GM12878 (cell line): Measurements from ENCODE around the gene BBOF1. TPM values are rescaled to one million over a fixed set of nuclear protein-coding genes. Genes with fewer than 3 reads are reported as not detected.
A peak's percentile ranks its signal among the peaks of the same experiment; 100 is the strongest.

ENCODE experiments used
- EED ChIP-seq: sonication (generic); IDR thresholded peaks from 2 replicates; pipeline ENCODE4 v1.6.1; 2016; ENCODE audit warnings: antibody characterized with exemption, low read depth
- ETV6 ChIP-seq, 2 experiments: fragments of 450-650 bp in 1 of 2; IDR thresholded peaks in 1 of 2; conservative IDR thresholded peaks in 1 of 2; 2 replicates each; pipeline ENCODE4 v1.6.1; 2014; ENCODE audit warnings: antibody characterized with exemption in 1 of 2, borderline replicate concordance in 1 of 2, low read depth in 1 of 2, mild to moderate bottlenecking in 1 of 2, moderate library complexity in 1 of 2
- FOXK2 ChIP-seq: fragments of 450-650 bp; IDR thresholded peaks from 2 replicates; pipeline ENCODE4 v1.6.1; 2017; ENCODE audit warnings: mild to moderate bottlenecking, moderate library complexity
- JUNB ChIP-seq: IDR thresholded peaks from 2 replicates; pipeline ENCODE4 v1.6.1; 2016; ENCODE audit warnings: antibody characterized with exemption, mild to moderate bottlenecking
- JUND ChIP-seq: IDR thresholded peaks from 2 replicates; pipeline ENCODE4 v1.6.1; 2012; ENCODE audit warnings: low read depth, mild to moderate bottlenecking, low read length, improper control_type of control experiment, moderate library complexity
- KAT2A ChIP-seq: conservative IDR thresholded peaks from 2 replicates; pipeline ENCODE4 v1.6.1; 2011; ENCODE audit warnings: low read depth, low read length; ENCODE audit not compliant: control insufficient read depth
- MXI1 ChIP-seq: fragments of 150-350 bp; IDR thresholded peaks from 2 replicates; pipeline ENCODE4 v1.6.1; 2011; ENCODE audit warnings: low read depth, mild to moderate bottlenecking, inconsistent platforms, low read length, improper control_type of control experiment
- PAX5 ChIP-seq: IDR thresholded peaks from 2 replicates; pipeline ENCODE4 v1.6.1; 2011; ENCODE audit warnings: low read depth, low read length, borderline replicate concordance
- SIX5 ChIP-seq: IDR thresholded peaks from 2 replicates; pipeline ENCODE4 v1.6.1; 2011; ENCODE audit warnings: mild to moderate bottlenecking, low read depth, low read length, moderate library complexity; ENCODE audit not compliant: severe bottlenecking
- SP1 ChIP-seq: IDR thresholded peaks from one replicate; pipeline ENCODE4 v1.6.1; 2011; ENCODE audit warnings: low read depth, low read length
- SREBF2 ChIP-seq: IDR thresholded peaks from 2 replicates; pipeline ENCODE4 v1.6.1; 2012; ENCODE audit warnings: mild to moderate bottlenecking, low read length
- ZNF384 ChIP-seq: IDR thresholded peaks from 2 replicates; pipeline ENCODE4 v1.6.1; 2012; ENCODE audit warnings: low read depth, mild to moderate bottlenecking, low read length, improper control_type of control experiment, borderline replicate concordance
- polyA plus RNA-seq, 11 experiments: library from polyadenylated mRNA; depleted of rRNA in 4 of 11; unstranded in 6 of 11; stranded (reverse) in 5 of 11; fragments of >200 nt; fragmentation: Nextera tagmentation in 4 of 11; fragmentation: Illumina TruSeq in 1 of 11; extraction: Ambion mirVana in 4 of 11; extraction: Trizol in 1 of 11; gene quantifications; 1 replicate in 1 of 11; 2 replicates in 10 of 11; pipeline versions ENCODE4 v1.2.1 to v1.2.3, GENCODE V29; 2011 to 2016; ENCODE audit warnings: inconsistent platforms in 2 of 11, missing spikeins in 2 of 11, low read depth in 1 of 11
- total RNA-seq, 4 experiments: library from RNA; depleted of rRNA in 3 of 4; stranded (reverse); fragments of >200 nt in 3 of 4; fragmentation: Illumina TruSeq in 1 of 4; extraction: Trizol in 1 of 4; gene quantifications; 2 replicates each; pipeline versions ENCODE4 v1.2.1 to v1.2.3, GENCODE V29; 2013 to 2021
- TF ChIP-seq, protein P1 (sequence below): fragments of 150-350 bp; IDR thresholded peaks from 2 replicates; pipeline ENCODE4 v1.6.1; 2014; ENCODE audit warnings: mild to moderate bottlenecking, low read depth, low read length
- TF ChIP-seq, protein P2 (sequence below): IDR thresholded peaks from 2 replicates; pipeline ENCODE4 v1.6.1; 2011; ENCODE audit warnings: low read depth, mild to moderate bottlenecking, low read length, moderate library complexity, borderline replicate concordance; ENCODE audit errors: extremely low read depth
- TF ChIP-seq, protein P3 (sequence below): IDR thresholded peaks from 2 replicates; pipeline ENCODE4 v1.6.1; 2012; ENCODE audit warnings: low read length, inconsistent platforms
- TF ChIP-seq, protein P4 (sequence below): IDR thresholded peaks from 2 replicates; pipeline ENCODE4 v1.6.1; 2012; ENCODE audit warnings: low read depth, low read length, improper control_type of control experiment
- TF ChIP-seq, protein P5 (sequence below): fragments of 450-650 bp; IDR thresholded peaks from 2 replicates; pipeline ENCODE4 v1.6.1; 2016; ENCODE audit warnings: mild to moderate bottlenecking
- TF ChIP-seq, protein P6 (sequence below): IDR thresholded peaks from 2 replicates; pipeline ENCODE4 v1.6.1; 2011; ENCODE audit warnings: borderline replicate concordance, low read depth, mild to moderate bottlenecking, moderate library complexity, low read length; ENCODE audit not compliant: insufficient read depth, poor library complexity, severe bottlenecking
- TF ChIP-seq, protein P7 (sequence below): fragments of 450-650 bp; IDR thresholded peaks from 2 replicates; pipeline ENCODE4 v1.6.1; 2018; ENCODE audit warnings: mild to moderate bottlenecking, low read depth, moderate library complexity; ENCODE audit not compliant: partially characterized antibody

BBOF1 gene
- total and polyA plus RNA-seq, 10 of the 15 experiments (the other 5 are each of a cell fraction or from before 2014, with no cell fraction given) = 0.50 to 2.6 (median 0.79) TPM

DNA sequence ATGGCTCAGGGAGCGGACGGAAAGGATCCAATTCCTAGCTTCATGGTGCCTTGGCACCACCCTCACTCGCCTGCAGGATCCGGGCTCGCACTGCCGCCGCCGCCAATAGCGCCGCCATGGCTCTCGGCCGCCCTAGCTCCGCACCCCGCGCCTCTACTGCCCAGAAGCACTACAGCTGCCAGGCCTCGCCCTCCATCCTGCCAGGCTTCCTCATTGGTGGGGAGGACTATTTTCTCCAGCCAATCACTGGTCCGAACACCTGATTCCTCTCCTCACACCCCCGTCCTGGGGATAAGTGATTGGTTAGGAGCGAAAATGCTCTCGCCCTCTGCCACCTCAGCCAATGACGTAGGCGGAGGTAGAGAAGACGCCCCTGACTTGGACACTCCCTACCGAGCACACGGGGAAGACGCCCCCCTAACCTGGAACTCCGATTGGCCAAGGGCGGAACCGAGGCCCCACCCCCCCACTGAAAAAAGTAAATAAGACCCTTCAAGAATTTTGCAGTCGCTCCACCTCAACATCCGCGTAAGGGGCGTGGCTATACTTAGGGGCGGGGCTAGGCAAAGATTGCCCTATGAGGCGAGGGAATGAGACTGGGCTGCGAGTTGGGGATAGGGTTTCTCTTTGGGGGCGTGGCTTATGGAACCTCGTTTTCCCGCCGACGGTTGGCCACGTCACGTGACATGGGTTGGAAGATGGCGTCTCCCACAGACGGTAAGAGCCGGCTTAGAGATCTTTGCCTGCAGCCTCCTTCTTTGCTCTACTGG lies 65.3 kb downstream of the BBOF1 start, which contains the start of the genes ALDH6A1 and LIN52 (continued):
- TF ChIP-seq, protein P1, sequence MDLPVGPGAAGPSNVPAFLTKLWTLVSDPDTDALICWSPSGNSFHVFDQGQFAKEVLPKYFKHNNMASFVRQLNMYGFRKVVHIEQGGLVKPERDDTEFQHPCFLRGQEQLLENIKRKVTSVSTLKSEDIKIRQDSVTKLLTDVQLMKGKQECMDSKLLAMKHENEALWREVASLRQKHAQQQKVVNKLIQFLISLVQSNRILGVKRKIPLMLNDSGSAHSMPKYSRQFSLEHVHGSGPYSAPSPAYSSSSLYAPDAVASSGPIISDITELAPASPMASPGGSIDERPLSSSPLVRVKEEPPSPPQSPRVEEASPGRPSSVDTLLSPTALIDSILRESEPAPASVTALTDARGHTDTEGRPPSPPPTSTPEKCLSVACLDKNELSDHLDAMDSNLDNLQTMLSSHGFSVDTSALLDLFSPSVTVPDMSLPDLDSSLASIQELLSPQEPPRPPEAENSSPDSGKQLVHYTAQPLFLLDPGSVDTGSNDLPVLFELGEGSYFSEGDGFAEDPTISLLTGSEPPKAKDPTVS = 0 out of 2 replicates have a peak, but pooled peaks have one; percentile 12
- TF ChIP-seq, protein P2, sequence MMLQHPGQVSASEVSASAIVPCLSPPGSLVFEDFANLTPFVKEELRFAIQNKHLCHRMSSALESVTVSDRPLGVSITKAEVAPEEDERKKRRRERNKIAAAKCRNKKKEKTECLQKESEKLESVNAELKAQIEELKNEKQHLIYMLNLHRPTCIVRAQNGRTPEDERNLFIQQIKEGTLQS = no peak
- TF ChIP-seq PAX5 (no peak), SIX5 (peak; percentile 22), EED (no peak), ZNF384 (no peak; the same call in 1 of the 2 replicates), JUND (no peak), JUNB (no peak), SREBF2 (no peak), SP1 (peak; percentile 93), MXI1 (peak; percentile 72), KAT2A (no peak), FOXK2 (peak; percentile 95), ETV6 (conservative IDR thresholded peaks at IDR 0.05 in 1 of 2, IDR thresholded peaks at IDR 0.05 in 1 of 2; ENCODE audit: borderline replicate concordance in 1 of 2, low read depth in 1 of 2) (no peak)
- TF ChIP-seq, protein P3, sequence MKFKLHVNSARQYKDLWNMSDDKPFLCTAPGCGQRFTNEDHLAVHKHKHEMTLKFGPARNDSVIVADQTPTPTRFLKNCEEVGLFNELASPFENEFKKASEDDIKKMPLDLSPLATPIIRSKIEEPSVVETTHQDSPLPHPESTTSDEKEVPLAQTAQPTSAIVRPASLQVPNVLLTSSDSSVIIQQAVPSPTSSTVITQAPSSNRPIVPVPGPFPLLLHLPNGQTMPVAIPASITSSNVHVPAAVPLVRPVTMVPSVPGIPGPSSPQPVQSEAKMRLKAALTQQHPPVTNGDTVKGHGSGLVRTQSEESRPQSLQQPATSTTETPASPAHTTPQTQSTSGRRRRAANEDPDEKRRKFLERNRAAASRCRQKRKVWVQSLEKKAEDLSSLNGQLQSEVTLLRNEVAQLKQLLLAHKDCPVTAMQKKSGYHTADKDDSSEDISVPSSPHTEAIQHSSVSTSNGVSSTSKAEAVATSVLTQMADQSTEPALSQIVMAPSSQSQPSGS = no peak
- TF ChIP-seq, protein P4, sequence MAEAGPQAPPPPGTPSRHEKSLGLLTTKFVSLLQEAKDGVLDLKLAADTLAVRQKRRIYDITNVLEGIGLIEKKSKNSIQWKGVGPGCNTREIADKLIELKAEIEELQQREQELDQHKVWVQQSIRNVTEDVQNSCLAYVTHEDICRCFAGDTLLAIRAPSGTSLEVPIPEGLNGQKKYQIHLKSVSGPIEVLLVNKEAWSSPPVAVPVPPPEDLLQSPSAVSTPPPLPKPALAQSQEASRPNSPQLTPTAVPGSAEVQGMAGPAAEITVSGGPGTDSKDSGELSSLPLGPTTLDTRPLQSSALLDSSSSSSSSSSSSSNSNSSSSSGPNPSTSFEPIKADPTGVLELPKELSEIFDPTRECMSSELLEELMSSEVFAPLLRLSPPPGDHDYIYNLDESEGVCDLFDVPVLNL = peak; percentile 91
- TF ChIP-seq, protein P5, sequence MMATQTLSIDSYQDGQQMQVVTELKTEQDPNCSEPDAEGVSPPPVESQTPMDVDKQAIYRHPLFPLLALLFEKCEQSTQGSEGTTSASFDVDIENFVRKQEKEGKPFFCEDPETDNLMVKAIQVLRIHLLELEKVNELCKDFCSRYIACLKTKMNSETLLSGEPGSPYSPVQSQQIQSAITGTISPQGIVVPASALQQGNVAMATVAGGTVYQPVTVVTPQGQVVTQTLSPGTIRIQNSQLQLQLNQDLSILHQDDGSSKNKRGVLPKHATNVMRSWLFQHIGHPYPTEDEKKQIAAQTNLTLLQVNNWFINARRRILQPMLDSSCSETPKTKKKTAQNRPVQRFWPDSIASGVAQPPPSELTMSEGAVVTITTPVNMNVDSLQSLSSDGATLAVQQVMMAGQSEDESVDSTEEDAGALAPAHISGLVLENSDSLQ = peak; percentile 77; the same call in 1 of the 2 replicates
- TF ChIP-seq, protein P6, sequence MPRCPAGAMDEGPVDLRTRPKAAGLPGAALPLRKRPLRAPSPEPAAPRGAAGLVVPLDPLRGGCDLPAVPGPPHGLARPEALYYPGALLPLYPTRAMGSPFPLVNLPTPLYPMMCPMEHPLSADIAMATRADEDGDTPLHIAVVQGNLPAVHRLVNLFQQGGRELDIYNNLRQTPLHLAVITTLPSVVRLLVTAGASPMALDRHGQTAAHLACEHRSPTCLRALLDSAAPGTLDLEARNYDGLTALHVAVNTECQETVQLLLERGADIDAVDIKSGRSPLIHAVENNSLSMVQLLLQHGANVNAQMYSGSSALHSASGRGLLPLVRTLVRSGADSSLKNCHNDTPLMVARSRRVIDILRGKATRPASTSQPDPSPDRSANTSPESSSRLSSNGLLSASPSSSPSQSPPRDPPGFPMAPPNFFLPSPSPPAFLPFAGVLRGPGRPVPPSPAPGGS = no peak
- TF ChIP-seq, protein P7, sequence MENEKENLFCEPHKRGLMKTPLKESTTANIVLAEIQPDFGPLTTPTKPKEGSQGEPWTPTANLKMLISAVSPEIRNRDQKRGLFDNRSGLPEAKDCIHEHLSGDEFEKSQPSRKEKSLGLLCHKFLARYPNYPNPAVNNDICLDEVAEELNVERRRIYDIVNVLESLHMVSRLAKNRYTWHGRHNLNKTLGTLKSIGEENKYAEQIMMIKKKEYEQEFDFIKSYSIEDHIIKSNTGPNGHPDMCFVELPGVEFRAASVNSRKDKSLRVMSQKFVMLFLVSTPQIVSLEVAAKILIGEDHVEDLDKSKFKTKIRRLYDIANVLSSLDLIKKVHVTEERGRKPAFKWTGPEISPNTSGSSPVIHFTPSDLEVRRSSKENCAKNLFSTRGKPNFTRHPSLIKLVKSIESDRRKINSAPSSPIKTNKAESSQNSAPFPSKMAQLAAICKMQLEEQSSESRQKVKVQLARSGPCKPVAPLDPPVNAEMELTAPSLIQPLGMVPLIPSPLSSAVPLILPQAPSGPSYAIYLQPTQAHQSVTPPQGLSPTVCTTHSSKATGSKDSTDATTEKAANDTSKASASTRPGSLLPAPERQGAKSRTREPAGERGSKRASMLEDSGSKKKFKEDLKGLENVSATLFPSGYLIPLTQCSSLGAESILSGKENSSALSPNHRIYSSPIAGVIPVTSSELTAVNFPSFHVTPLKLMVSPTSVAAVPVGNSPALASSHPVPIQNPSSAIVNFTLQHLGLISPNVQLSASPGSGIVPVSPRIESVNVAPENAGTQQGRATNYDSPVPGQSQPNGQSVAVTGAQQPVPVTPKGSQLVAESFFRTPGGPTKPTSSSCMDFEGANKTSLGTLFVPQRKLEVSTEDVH = peak; percentile 98
